Measurements from ENCODE around the gene SLC12A6.

Gene SLC12A6

DNA sequence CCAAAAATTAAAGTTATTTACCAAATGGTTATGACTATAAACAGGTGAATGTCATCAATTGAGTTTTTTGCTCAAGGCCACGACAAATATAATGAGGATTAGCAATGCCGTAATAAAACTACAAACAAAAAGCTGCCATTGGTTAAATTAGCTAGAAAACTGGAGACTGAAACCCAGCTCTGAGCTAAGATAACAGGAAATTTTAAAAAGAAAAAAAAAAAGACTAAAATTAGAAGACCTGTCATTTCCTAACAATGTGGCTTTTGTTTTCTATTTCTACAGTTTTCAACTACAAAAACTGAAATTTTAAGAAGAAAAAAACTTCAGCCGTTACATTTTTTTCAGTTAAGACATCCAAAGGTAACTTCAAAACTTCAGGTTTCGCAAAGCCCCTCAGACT, 9.7 kb downstream of the SLC12A6 start:
- DNase-seq = no peak

DNA sequence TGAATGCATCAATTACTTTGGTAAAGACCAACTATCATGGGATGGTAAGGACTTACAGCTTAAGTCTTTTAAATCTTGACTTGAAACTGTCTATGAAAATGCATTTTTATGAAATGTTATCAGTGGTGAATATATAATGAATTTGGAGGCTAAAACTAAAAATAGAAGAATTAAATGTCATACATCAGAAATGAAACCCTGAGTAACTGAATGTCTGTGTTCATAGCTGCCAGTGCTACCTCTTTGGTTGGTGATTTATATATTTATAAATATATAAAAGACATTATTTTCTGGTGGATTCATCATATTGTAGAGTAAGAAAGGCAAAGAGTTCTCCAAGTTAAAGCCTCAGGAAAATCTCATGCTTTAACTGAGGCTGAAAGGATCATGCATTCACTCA, 12.2 kb downstream of the SLC12A6 start:
- no peak for DNase-seq

DNA sequence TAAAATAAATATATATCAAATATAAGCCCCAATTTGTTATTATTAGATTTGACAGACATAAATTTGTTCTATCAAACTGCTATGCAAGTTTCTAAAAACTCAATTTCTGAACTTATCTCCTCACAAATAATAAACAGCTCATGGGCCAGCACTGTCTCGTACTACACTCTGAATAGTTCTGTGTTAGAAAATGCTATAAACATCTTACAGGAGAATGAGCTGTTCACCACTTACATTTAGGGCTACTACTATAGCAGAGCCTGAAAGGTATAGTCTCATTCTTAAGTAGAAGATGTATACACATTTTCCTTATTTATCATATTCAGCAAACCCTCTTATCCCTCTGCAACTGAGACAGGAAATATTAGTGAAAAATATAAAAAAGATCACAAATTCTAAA, 12.6 kb downstream of the SLC12A6 start:
- DNase-seq = no peak

DNA sequence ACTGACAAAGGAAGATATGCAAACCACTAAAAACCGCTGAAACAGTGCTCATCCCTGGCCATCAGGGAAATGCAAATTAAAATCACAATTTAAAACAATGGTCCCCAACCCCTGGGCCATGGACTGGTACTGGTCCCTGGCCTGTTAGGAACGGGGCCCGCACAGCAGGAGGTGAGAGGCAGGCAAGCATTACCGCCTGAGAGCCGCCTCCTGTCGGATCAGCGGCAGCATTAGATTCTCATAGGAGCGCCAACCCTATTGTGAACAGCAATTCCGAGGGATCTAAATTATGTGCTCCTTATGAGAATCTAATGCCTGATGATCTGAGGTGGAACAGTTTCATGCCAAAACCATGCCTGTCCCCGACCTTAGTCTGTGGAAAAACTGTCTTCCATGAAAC, 14.4 kb downstream of the SLC12A6 start:
- no peak for DNase-seq

DNA sequence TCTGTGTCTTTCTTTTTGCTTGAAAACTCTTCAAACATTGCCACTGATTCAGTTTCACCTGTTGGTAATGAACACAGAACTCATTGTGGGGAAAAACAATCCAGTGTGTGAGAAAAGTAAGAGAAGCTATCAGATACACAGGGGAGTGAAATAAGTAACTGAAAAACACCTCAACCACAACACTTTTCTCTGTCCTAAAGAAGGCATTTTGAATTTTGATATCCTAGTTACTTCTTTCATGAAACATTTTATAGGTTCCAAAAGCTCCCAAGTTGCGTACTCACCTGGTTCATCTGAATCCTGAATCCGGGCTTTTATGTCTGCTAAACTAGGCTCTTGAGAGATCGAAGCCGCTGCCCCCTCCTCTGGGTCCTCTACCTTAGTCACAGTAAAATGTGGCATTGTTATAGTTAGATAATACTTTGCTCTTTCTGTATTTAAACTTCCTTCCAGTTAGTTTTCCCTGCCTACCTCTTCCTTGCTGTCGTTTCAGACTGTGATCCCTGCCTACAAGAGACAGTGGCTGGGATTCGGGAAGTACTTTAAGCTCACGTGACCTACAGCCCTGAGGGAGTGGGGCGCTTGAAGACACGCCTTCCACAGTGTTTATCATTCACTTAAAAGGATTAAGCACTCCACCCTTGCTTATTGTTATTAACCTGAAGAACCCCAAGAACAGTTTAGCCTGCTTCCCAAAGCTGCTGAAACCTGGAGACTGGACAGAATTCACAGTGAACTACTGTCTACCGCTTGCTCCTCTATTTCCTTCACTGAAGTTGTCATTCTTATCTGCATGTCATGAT, 19.1 kb downstream of the SLC12A6 start:
- peak; percentile 31 for DNase-seq

DNA sequence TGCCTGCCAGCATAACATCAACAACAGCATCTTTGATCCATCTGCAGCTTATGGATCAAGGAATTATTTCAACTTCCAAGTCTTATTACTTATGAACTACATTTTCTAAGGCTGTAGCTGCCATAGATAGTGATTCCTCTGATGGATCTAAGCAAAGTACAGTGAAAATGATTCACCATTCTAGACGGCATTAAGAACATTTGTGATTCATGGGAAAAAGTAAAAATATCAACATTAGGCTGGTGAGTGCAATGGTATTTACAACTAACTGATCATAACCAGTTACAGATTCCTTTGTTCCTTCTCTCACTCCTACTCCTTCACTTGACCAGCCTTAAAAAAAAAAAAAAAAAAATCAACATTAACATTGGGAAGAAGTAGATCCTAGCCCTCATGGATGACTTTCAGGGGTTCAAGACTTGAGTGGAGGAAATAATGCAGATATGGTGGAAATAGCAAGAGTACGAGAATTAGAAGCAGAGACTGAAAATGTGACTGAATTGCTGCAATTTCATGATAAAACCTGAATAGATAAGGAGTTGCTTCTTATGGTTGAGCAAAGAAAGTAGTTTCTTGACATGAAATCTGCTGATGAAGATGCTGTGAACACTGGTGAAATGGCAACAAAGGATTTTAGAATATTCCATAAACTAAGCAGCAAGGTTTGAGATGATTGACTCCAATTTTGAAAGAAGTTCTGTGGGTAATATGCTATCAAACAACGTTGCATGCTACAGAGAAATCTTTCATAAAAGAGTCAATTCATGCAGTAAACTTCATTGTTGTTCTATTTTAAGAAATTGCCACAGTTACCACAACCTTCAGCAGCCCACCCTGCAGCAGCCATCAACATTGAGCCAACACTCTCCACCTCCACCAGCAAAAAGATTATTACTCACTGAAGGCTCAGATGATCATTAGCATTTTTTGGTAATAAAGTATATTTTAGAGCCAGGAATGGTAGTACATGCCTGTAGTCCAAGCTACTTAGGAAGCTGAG, 22.8 kb downstream of the SLC12A6 start:
- DNase-seq = no peak

DNA sequence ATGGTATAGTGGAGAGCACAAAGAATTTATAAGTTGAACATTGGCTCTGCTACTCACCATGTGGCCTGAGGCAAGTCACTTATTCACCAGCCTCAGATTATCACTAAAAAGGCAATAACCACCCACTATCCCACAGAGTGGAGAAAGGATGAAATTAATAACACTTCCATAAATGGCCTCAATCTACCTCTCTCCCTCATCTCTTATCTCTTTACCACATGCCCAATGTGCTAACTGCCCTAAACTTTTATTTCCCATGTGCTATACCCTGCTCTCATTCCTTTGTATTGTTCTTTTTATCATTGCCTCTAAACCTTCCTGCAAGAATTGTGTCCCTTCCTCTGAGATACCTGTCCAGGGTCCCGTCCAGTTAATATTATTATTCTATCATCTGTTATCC, 26.0 kb downstream of the SLC12A6 start:
- no peak for DNase-seq

DNA sequence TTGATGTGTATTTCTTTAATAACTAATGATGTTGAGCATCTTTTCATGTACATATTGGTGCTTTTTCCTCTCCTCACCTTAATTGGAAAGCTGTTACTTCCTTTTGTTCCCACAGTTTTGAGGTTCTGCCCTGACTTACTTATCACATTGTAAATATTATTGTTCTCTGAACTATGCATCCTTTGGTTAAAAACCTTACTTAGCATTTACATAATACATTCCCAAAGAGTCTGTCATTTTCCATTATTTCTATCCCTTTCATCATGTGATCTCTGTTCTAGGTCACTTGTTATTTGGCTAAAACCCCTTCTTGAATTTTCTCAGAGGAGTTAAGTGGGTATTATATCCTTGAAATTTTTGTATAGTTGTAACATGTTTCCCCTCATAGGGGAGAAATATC, 33.0 kb downstream of the SLC12A6 start:
- DNase-seq = no peak

DNA sequence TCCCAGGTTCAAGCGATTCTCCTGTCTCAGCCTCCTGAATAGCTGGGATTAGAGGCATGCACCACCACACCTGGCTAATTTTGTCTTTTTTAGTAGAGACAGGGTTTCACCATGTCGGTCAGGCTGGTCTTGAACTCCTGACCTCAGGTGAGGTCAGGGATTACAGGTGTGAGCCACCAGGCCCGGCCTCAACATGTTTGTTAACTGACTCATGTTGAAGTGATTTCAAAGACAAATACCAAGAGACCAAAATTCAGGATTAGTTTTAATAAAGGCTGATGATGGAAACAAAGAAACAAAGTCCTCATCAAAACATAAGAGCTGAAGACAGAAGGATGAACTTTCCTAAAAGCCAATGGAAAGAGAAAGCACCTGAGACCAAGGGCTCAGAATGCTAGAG, 36.5 kb downstream of the SLC12A6 start:
- DNase-seq = no peak

DNA sequence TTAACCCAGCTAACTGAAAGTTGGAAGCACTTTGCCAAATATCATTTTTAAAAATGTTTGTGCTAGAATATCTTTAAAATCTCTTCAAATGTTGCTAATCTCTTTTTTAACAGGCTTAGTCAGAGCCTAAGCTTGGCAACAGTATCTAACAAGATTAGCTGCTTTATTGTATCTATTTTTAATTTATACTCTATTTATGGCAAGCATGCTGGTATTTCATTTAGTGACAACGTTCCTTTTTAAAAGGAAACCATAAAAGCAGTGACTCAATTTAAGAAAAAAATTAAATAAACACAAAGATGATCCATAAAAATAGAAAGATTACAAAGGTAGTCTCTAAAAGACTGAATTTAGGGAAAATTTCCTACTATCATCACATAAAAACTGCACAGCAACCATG, 40.5 kb downstream of the SLC12A6 start:
- no peak for DNase-seq

DNA sequence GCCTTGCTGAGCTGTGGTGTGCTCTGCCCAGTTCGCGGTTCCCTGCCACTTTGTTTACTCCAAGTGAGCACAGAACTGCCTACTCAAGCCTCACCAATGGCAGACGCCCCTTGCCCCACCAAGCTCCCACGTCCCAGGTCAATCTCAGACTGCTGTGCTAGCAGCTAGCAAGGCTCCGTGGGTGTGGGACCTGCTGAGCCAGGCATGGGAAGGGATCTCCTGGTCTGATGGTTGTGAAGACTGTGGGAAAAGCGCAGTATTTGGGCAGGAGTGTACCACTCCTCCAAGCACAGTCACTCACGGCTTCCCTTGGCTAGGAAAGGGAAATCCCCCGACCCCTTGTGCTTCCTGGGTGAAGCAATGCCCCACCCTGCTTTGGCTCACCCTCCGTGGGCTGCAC, 45.0 kb downstream of the SLC12A6 start:
- DNase-seq = no peak

DNA sequence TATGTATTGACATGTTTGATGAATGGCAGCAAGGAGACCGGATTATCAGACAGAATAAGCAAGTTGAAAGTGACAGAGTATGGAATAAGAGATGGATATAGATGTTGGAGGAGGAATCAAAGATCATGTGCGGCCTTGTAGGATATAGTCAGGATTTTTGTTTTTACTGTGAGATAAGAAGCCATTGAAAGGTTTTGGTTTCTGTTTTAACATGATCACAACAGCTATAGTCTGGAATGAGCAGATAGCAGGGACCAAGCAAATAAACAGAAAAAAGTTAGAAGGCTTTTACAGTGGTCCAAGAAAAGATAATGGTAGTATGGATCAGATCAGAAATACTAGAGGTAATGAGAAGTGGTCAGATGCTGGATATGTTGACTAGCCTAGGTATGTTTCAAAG, 52.6 kb downstream of the SLC12A6 start:
- DNase-seq = no peak

DNA sequence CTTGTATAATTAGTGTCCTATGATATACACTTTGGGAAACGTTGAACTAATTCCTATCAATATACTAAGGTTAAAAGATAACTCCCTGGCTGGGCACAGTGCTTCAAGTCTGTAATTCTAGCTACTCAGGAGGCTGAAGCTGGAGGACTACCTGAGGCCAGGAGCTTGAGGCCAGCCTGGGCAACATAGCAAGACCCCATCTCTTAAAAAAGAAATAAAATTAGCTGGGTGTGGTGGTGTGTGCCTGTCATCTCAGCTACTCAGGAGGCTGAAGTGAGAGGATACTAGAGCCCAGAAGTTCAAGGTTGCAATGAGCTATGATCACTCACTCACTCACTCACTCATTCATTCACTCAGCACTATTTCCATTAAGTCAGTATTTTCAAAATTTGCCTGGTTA, 55.2 kb downstream of the SLC12A6 start:
- no peak for DNase-seq

DNA sequence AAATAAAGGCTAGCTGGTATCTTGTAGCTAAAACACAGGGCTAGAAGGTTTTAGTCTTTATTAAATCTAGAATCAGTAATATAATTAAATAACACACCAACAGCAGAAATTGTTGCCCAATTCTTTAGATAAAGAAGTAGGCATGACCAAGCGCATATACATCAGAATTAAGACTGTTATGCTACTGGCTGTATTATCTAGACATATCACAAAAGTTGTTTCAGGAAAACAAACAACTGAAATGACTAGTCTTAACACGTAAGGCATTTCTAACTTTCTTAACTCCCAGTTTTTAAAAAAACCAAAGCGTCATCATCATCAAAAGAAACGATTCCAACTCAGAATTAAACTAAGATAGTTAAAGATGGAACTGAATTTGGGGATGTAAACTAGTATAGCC, 57.4 kb downstream of the SLC12A6 start:
- no peak for DNase-seq

DNA sequence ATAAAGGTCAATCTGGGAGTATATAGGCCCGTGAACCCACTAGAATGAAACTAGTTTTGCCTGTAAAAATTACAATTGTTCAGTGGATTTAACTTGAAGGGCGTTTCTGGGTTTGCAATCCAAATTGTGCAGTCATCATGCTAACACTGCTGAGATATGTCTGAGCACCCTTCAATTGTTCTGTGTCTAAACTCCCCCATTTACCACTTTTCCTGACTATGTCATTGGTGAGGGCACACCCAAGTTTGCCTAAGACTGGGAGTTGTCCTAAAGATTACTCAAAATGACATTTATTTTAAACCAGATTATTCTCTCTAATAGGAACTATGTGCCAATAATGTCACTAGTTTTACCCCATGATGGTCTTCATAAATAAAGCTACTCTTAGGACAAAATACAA, 58.2 kb downstream of the SLC12A6 start:
- no peak for DNase-seq

DNA sequence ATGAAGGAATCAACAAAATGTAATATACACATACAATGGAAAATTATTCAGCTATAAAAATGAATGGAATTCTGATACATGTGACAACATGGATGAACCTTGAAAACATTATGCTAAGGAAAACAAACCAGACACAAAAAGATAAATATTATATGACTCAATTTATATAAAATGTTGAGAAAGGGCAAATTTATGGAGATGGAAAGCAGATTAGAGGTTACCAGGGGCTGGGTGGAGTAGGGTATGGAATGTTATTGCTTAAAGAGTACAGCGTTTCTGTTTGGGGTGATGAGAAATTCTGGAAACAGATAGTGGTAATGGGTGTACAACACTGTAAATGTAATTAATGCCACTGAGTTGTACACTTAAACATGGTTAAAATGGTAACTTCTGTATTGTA, 61.9 kb downstream of the SLC12A6 start:
- no peak for DNase-seq

DNA sequence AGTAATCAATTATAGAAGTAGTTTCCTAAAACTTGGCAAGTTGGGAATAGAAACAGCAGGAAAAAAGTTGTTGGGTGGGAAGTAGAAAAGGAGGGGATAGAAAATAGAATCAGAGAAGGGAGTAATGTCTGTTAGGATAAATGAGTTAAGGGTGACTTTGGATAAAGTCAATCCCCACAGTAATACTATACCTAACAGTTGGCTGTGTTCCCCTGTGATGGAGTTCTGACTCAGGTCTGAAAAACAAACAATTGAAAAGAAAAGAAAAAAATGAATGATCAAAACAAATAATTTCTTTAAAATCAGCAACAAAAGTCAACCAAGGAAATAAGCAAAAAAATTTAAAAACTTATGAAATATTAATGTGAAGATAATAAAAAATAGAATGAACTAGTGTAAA, 62.4 kb downstream of the SLC12A6 start:
- no peak for DNase-seq

DNA sequence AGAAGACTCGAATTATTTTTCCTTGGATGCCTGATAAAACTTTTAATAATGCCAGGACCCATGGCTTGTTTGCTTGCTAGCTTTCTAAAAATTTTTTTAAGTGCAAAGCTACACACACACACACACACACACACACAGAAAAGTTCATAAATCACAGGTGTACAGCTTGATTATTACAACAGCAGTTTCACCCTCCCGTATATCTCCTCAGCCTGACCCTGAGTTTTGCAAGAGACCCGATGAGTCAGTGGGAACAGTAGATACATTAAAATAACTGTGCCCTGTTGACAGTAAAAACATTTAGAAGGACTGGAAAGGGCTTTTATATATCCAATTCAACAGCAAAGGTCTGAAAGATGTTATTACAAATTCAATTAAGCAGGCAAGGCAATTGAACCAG, 66.1 kb downstream of the SLC12A6 start:
- no peak for DNase-seq

DNA sequence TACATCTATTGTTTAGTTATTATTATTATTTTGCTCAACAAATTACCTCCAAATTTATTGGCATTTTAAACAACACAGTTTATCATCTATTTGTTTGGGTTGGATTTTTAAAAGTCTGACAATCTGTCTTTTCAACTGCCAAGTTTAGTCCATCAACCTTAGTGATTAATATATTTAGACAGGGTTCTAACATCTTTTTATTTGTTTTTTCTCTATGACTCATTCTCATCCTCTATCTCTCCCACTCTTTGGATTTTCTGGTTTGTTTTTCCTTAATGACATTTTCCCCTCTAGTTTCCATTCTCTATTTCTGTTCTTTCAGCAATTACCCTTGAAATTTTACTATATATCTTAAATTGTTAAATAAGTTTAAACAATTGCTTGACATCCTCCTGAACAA, 70.8 kb downstream of the SLC12A6 start:
- DNase-seq = no peak

DNA sequence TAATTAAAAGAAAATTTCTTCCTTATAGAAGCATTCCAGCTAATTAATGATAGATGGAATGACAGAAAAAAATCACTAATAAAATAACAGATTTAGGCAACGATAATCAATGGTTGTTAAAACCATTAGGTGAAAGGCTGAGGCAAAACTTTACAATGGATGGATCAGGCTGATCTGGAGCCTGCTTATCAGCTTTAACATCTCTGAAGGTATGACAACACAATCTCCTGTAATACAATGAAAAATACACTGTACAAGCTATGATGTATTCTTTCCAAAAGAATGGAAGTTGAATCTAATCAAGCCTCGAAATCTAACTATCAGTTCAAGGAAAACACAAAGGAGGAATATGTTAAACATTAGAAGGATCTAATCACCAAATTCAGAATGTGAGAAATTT, 73.5 kb downstream of the SLC12A6 start:
- no peak for DNase-seq

DNA sequence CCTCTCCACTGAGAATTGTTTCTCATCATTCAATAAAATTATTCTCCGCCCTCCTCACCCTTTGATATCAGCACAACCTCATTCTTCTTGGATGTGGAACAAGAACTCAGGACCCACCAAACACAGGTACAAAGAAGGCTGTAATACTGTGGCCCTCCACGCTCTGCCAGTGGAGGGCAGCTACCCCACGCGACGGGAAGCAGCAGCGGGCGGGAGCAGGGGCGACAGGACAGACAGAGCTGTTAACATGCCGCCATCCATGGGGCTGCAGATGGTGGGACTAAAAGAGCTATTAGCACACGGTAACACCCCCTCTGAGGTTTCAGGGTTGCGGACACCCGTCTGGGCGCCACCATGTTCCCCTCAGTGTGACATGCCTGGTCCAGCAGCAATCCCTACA, 75.2 kb downstream of the SLC12A6 start:
- no peak for DNase-seq

DNA sequence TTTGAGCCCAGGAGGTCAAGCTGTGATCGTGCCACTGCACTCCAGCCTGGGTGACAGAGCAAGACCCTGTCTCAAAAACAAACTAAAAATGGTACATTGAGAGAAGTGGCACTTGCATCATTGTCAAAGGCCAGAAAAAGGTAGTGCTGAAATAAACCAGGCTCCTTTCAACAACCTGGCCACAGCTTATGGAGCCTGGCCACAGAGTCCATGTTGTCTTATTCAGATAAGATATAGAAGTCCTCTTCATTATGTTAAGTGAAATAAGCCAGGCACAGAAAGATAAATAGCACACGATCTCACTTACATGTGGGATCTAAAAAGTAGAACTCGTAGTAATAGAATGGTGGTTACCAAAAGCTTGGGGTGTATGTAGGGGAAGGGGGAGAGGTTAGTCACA, 78.0 kb downstream of the SLC12A6 start:
- no peak for DNase-seq

DNA sequence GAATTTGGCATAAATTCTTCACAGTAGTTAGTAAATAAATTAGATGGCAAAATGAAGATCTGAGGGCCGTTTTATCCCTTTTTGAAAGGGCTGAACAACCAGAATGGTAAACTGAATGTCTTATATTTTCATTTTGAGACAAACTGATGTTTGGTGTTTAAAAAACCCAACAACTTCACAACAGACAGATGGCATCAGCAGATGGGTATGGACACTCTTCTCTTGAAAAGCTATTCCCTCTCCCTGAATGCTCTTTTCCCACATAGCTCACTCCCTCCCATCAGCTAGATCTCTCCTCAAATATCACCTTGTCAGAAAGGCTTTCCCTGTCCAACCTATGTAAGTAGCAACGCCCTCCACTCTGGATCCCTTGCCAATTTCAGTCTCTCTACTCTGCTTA, 79.4 kb downstream of the SLC12A6 start:
- DNase-seq = no peak

DNA sequence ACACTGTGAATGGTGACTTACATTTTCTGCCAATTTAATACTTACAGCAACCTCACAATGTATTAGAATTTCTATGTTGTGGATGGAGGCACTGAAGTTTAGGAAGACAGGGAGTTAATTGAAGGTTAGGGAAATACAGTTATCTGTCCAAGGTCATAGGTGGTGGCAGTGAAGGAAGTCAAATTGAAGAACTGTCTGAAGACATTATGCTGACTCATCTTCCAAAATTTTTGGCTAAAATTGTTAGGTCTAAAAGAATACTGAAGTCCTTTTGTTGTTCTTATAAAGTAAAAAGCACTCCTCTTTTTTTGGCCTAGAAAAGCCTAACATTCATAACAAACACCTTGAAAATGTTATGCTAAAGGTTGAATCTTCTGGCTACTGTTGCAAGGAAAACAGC, 85.0 kb downstream of the SLC12A6 start:
- no peak for DNase-seq
